Right atrium auricular region (tissue), 2 donors: Measurements from ENCODE around the gene CCNK. TPM values are rescaled to one million over a fixed set of nuclear protein-coding genes. Genes with fewer than 3 reads are reported as not detected.

Experiments used
- DNase-seq: peaks from one replicate; pipeline ENCODE4 v3.0.0-alpha.2; 2019; ENCODE audit warnings: low spot score
- H3K27ac ChIP-seq, 2 donors: fragments of 200-600 bp; sonication (generic); 1 replicate in 1 of 2; 2 replicates in 1 of 2; pipeline ENCODE4 v1.5.1; 2016 to 2019
- H3K27me3 ChIP-seq, 2 donors: fragments of 200-600 bp; sonication (generic); one replicate each; pipeline versions ENCODE4 v1.5.1 to v1.6.0; 2017 to 2019
- H3K36me3 ChIP-seq: fragments of 200-600 bp; sonication (generic); one replicate; pipeline ENCODE4 v1.5.1; 2016
- H3K4me1 ChIP-seq, 2 donors: fragments of 200-600 bp; sonication (generic); one replicate each; pipeline versions ENCODE4 v1.5.1 to v1.6.0; 2017 to 2019
- H3K4me3 ChIP-seq, 2 donors: fragments of 200-600 bp; sonication (generic); 1 replicate in 1 of 2; 2 replicates in 1 of 2; pipeline ENCODE4 v1.5.1; 2017 to 2019; ENCODE audit warnings: mild to moderate bottlenecking in 1 of 2, moderate library complexity in 1 of 2
- H3K9me3 ChIP-seq, 2 donors: fragments of 200-600 bp; sonication (generic); one replicate each; pipeline ENCODE4 v1.5.1; 2019
- total RNA-seq, 2 donors: library from RNA; depleted of rRNA; stranded (reverse); fragments of >200 nt; gene quantifications; one replicate each; pipeline ENCODE4 v1.1.0, GENCODE V29; 2016
- TF ChIP-seq, protein P1 (sequence below), 2 donors: fragments of 200-600 bp; sonication (generic); IDR thresholded peaks; one replicate each; pipeline ENCODE4 v1.5.1; 2019; ENCODE audit warnings: antibody characterized with exemption in 2 of 2

Gene CCNK
- total RNA-seq, 2 donors from 2014 or later: 13.9 to 17.1 TPM

DNA sequence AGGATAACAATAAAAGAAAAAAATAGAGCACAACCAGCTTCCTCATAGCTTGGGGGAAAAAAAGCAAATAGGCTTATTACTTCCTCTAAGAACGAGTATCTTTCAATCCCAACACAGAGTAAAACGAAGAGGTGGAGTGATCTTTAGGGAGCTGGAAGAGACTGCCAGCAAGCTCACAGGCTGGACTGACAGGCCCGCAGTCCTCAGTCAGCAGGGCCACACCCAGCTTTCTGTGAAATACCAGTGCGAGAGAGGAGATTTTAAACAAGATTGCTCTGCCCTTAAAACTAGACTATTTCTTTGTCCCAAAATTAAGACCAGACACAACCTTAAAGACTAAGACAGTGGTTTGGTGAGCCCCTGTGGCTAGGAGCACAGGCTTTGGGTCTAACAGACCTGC, 33.5 kb upstream of the CCNK start:
- no peak for DNase-seq
- Histone ChIP-seq H3K27me3 (no peaks in the 10 kb centered on the region), H3K27ac (no peak overlapping the region), H3K9me3 (no peaks in the 10 kb centered on the region), H3K36me3 (peaks cover 52% of the 10 kb centered on the region), H3K4me3 (no peak overlapping the region), H3K4me1 (no peaks in the 10 kb centered on the region)
- TF ChIP-seq, protein P1, sequence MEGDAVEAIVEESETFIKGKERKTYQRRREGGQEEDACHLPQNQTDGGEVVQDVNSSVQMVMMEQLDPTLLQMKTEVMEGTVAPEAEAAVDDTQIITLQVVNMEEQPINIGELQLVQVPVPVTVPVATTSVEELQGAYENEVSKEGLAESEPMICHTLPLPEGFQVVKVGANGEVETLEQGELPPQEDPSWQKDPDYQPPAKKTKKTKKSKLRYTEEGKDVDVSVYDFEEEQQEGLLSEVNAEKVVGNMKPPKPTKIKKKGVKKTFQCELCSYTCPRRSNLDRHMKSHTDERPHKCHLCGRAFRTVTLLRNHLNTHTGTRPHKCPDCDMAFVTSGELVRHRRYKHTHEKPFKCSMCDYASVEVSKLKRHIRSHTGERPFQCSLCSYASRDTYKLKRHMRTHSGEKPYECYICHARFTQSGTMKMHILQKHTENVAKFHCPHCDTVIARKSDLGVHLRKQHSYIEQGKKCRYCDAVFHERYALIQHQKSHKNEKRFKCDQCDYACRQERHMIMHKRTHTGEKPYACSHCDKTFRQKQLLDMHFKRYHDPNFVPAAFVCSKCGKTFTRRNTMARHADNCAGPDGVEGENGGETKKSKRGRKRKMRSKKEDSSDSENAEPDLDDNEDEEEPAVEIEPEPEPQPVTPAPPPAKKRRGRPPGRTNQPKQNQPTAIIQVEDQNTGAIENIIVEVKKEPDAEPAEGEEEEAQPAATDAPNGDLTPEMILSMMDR (IDR thresholded peaks at IDR 0.05): no peak

DNA sequence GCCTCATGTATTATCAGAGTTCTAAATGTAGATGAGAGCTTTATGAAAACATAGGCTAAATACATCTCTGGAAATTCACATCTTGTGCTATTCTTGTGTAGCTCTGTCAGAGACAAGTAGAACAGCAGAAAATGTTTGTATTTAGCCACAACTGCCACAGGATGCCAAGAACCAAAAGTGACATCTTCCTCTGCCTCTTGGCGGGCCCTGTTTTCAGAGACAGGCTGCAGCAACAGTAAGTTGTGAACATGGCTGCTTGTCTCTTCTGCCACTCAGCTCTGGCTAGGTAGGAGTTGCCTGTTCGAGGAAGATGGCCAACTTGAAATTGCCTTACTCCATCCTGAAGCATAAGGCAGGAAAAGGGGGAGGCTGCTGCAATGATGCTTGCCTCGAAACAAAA, 30.9 kb upstream of the CCNK start:
- Histone ChIP-seq H3K4me1 (no peaks in the 10 kb centered on the region), H3K4me3 (no peak overlapping the region), H3K27ac (no peak overlapping the region), H3K27me3 (no peaks in the 10 kb centered on the region), H3K9me3 (no peaks in the 10 kb centered on the region), H3K36me3 (peaks cover 46% of the 10 kb centered on the region)
- no peak for DNase-seq
- TF ChIP-seq, protein P1 (IDR thresholded peaks at IDR 0.05): no peak

DNA sequence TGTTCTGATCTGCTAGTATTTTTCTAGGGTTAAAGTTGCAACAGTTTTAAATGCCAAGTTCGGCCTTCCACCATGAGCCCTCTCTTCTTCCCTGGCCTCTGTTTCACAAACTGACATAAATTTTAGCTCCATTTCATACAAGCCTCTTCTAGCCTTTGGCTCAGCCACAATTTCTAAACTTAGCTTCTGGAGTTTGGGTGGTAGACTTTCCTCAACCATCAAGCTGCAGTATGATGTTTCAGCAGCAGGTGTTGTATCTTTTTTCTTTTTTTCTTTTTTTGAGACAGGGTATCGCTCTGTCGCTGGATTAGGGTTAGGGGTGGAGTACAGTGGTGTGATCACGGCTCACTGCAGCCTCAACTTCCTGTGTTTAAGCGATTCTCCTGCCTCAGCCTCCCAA, 30.0 kb upstream of the CCNK start:
- H3K9me3 ChIP-seq: no peaks in the 10 kb centered on the region
- no peaks in the 10 kb centered on the region for H3K27me3 ChIP-seq
- no peaks in the 10 kb centered on the region for H3K4me1 ChIP-seq
- H3K27ac ChIP-seq: no peak overlapping the region
- H3K36me3 ChIP-seq: peaks cover 47% of the 10 kb centered on the region
- no peak overlapping the region for H3K4me3 ChIP-seq
- DNase-seq: no peak
- TF ChIP-seq, protein P1 (IDR thresholded peaks at IDR 0.05): no peak

DNA sequence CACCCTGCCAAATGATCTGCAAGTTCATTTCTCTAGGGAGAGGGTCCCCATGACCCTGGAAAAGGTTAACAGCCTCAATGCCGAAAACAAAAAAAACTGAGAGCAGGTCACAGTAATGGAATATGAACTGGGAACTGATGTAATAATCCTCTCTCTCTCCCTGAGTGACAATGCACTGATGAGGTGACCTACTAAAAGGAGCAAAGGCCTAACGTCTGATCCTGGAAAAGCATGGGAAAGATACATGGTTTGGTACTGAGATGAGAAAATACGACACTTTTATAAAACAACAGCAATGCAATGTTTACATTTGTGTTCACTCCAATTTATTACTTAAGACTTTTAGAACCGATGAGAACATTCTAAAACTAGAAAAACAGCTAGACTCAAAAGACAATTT, 28.2 kb upstream of the CCNK start:
- no peak for DNase-seq
- no peaks in the 10 kb centered on the region for H3K9me3 ChIP-seq
- no peak overlapping the region for H3K4me3 ChIP-seq
- H3K36me3 ChIP-seq: peaks cover 46% of the 10 kb centered on the region
- TF ChIP-seq, protein P1 (IDR thresholded peaks at IDR 0.05): no peak
- no peaks in the 10 kb centered on the region for H3K27me3 ChIP-seq
- no peak overlapping the region for H3K27ac ChIP-seq
- no peaks in the 10 kb centered on the region for H3K4me1 ChIP-seq

DNA sequence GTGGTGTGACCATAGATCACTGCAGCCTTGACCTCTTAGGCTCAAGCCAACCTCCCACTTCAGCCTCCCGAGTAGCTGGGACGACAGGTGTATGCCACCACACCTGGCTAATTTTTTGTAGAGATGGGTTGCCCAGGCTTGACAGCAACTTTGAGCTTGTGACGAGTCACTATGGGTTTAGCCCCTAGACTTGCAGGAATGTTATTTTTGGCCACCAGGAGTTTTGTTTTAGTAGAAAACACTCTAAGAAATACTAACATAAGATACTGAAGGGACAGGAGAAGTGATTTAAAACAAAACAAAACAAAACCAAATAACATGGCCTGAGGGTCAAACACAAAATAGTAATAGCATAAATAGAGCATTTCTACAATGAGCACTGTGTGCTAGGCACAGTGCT, 27.0 kb upstream of the CCNK start:
- TF ChIP-seq, protein P1 (IDR thresholded peaks at IDR 0.05): no peak
- peaks cover 45% of the 10 kb centered on the region for H3K36me3 ChIP-seq
- H3K27ac ChIP-seq: no peak overlapping the region

DNA sequence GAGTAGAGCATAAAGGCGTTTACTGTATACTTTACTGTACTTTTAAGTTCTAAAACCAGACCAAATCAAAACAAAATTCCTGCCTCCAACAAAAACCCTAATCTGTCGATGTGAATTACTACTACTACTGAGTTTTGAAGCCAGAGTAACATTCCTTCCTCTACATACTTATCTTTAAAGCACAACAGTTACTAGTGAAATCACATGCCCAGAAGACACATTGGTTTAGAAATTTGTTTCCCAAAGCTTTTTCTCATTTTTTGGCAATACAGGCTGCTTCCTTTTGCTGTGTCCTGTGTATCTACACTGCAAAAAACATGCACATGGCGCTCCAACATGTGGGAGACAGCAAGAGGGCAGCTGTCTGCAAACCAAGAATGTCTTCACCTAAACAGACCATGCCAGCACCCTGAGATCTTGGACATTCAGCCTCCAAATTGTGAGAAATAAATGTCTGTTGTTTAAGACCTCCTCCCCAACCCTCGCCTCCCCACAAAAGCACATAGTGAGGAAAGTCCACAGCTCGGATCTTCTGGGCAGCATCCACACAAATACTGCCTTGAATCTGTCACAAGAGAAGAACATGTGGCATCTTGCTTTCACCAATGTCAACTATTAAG, 21.6 kb upstream of the CCNK start:
- no peaks in the 10 kb centered on the region for H3K27me3 ChIP-seq
- no peak for DNase-seq
- no peak overlapping the region for H3K4me3 ChIP-seq
- H3K36me3 ChIP-seq: peaks cover 64% of the 10 kb centered on the region
- no peaks in the 10 kb centered on the region for H3K4me1 ChIP-seq
- no peak overlapping the region for H3K27ac ChIP-seq
- TF ChIP-seq, protein P1 (IDR thresholded peaks at IDR 0.05): no peak
- H3K9me3 ChIP-seq: no peaks in the 10 kb centered on the region

More for the DNA sequence above, 27.0 kb upstream of the CCNK start:
- Histone ChIP-seq H3K27me3 (no peaks in the 10 kb centered on the region), H3K4me3 (no peak overlapping the region), H3K4me1 (no peaks in the 10 kb centered on the region), H3K9me3 (no peaks in the 10 kb centered on the region)
- DNase-seq: no peak
